WTC11 (cell line): ENCODE measurements around the gene GAL. TPM values are rescaled to one million over a fixed set of nuclear protein-coding genes. Genes with fewer than 3 reads are reported as not detected.

Experiments used
- ATAC-seq: fragments of 200-7000 bp; cut with Tn5 transposase; 2 replicates; pipeline ENCODE4 v1.10.0; 2021; ENCODE audit warnings: mild to moderate bottlenecking, moderate library complexity
- CTCF ChIA-PET: fragments of 300-600 bp; sonication (Branson Sonifier 250); formaldehyde crosslinking; loops from one replicate; lab custom pipeline; 2021; ENCODE audit warnings: antibody characterized with exemption; lab: Charles Lee
- POLR2A ChIA-PET: fragments of 350-600 bp; sonication (Branson Sonifier 250); formaldehyde crosslinking; loops from one replicate; lab custom pipeline; 2021; ENCODE audit warnings: antibody characterized with exemption; lab: Charles Lee
- DNase-seq: peaks from one replicate; pipeline ENCODE4 v3.0.0; 2021; ENCODE audit warnings: low spot score
- H3K27ac Mint-ChIP-seq: 2 replicates; pipeline ENCODE4 v1.8.0; 2021; ENCODE audit warnings: mixed read lengths
- H3K27me3 Mint-ChIP-seq: 2 replicates; pipeline ENCODE4 v1.8.0; 2021; ENCODE audit warnings: low read depth, mild to moderate bottlenecking, moderate library complexity, mixed read lengths
- H3K36me3 Mint-ChIP-seq: 2 replicates; pipeline ENCODE4 v1.8.0; 2021; ENCODE audit warnings: mixed read lengths
- H3K4me1 Mint-ChIP-seq: 2 replicates; pipeline ENCODE4 v1.8.0; 2022; ENCODE audit warnings: mixed read lengths
- H3K4me3 Mint-ChIP-seq: 2 replicates; pipeline ENCODE4 v1.8.0; 2021; ENCODE audit warnings: mild to moderate bottlenecking, moderate library complexity, mixed read lengths
- H3K9me3 Mint-ChIP-seq: 2 replicates; pipeline ENCODE4 v1.8.0; 2021; ENCODE audit warnings: mixed read lengths
- AFF4 ChIP-seq: sonication (generic); formaldehyde crosslinking; IDR thresholded peaks from 2 replicates; pipeline ENCODE4 v1.8.1; 2023; ENCODE audit warnings: mild to moderate bottlenecking, missing genetic modification reagents, borderline replicate concordance
- ATF1 ChIP-seq: sonication (generic); formaldehyde crosslinking; IDR thresholded peaks from 2 replicates; pipeline ENCODE4 v1.8.1; 2023; ENCODE audit warnings: mild to moderate bottlenecking, moderate library complexity, missing genetic modification reagents
- CDX4 ChIP-seq: fragments of 250-450 bp; sonication (Bioruptor Pico); IDR thresholded peaks from 2 replicates; pipeline ENCODE4 v1.9.0; 2021; ENCODE audit warnings: moderate library complexity, mild to moderate bottlenecking, inconsistent platforms, borderline replicate concordance
- E2F1 ChIP-seq: sonication (generic); formaldehyde crosslinking; IDR thresholded peaks from 2 replicates; pipeline ENCODE4 v1.8.0; 2022; ENCODE audit warnings: mild to moderate bottlenecking, missing genetic modification reagents
- EMX1 ChIP-seq: fragments of 250-450 bp; sonication (Bioruptor Pico); IDR thresholded peaks from 2 replicates; pipeline ENCODE4 v1.8.0; 2021; ENCODE audit warnings: mild to moderate bottlenecking
- JAZF1 ChIP-seq: fragments of 250-450 bp; sonication (Bioruptor Pico); IDR thresholded peaks from 2 replicates; pipeline ENCODE4 v1.9.0; 2021; ENCODE audit warnings: moderate library complexity, mild to moderate bottlenecking, inconsistent platforms
- NR2C2 ChIP-seq: sonication (generic); formaldehyde crosslinking; IDR thresholded peaks from 2 replicates; pipeline ENCODE4 v1.8.0; 2022; ENCODE audit warnings: mild to moderate bottlenecking, missing genetic modification reagents
- SMAD3 ChIP-seq: sonication (generic); formaldehyde crosslinking; IDR thresholded peaks from 2 replicates; pipeline ENCODE4 v1.8.0; 2022; ENCODE audit warnings: missing genetic modification reagents, mild to moderate bottlenecking, borderline replicate concordance
- USF2 ChIP-seq: sonication (generic); formaldehyde crosslinking; IDR thresholded peaks from 2 replicates; pipeline ENCODE4 v1.8.1; 2023; ENCODE audit warnings: mild to moderate bottlenecking, missing genetic modification reagents, moderate library complexity
- ZNF138 ChIP-seq: sonication (generic); formaldehyde crosslinking; conservative IDR thresholded peaks from 2 replicates; pipeline ENCODE4 v1.8.1; 2022; ENCODE audit warnings: mild to moderate bottlenecking, moderate library complexity, missing genetic modification reagents
- ZNF281 ChIP-seq: sonication (generic); formaldehyde crosslinking; IDR thresholded peaks from 2 replicates; pipeline ENCODE4 v1.8.0; 2023; ENCODE audit warnings: mild to moderate bottlenecking, missing genetic modification reagents
- ZNF317 ChIP-seq: sonication (generic); formaldehyde crosslinking; IDR thresholded peaks from 2 replicates; pipeline ENCODE4 v1.8.1; 2023; ENCODE audit warnings: low read depth, mild to moderate bottlenecking, moderate library complexity, missing genetic modification reagents, borderline replicate concordance
- ZNF416 ChIP-seq: fragments of 250-450 bp; sonication (Bioruptor Pico); IDR thresholded peaks from 2 replicates; pipeline ENCODE4 v1.9.0; 2021; ENCODE audit warnings: mild to moderate bottlenecking, inconsistent platforms
- ZNF532 ChIP-seq: fragments of 250-450 bp; sonication (Bioruptor Pico); IDR thresholded peaks from 2 replicates; pipeline ENCODE4 v1.9.0; 2021; ENCODE audit warnings: mild to moderate bottlenecking, borderline replicate concordance
- ZSCAN18 ChIP-seq: fragments of 250-450 bp; sonication (Bioruptor Pico); IDR thresholded peaks from 2 replicates; pipeline ENCODE4 v2.1.2; 2022; ENCODE audit warnings: mild to moderate bottlenecking, moderate library complexity
- total RNA-seq: library from RNA; stranded (reverse); gene quantifications from 3 replicates; pipeline ENCODE4 v1.2.3, GENCODE V29; 2021

The GAL gene
- total RNA-seq, 1 experiment from 2014 or later, result 102 TPM

- TF ChIP-seq NR2C2 (CRISPR knock-in tag) (no peak), SMAD3 (no peak), JAZF1 (CRISPR knock-in tag) (no peak), ZNF416 (CRISPR knock-in tag) (no peak), EMX1 (CRISPR knock-in tag) (no peak), ZNF532 (CRISPR knock-in tag) (no peak), ATF1 (no peak), AFF4 (CRISPR knock-in tag) (no peak), CDX4 (CRISPR knock-in tag) (no peak), ZNF317 (CRISPR knock-in tag) (no peak), ZSCAN18 (no peak)
- CTCF ChIA-PET, result interaction anchor here (0.5 to 1.1 kb wide), 2 partner anchors 110 to 337 kb away, joined by 3 read pairs; no protein-coding TSS in a partner anchor
- DNase-seq (no peak), ATAC-seq (no peak)
- Mint-ChIP-seq H3K27me3 (peaks cover 34% of the 10 kb centered on the region), H3K27ac (no peak overlapping the region; the same call in 1 of the 2 replicates), H3K9me3 (no peaks in the 10 kb centered on the region), H3K36me3 (peaks cover 29% of the 10 kb centered on the region), H3K4me3 (no peak overlapping the region), H3K4me1 (peaks cover 40% of the 10 kb centered on the region)
- POLR2A ChIA-PET, result interaction anchor here (0.7 kb wide), 1 partner anchor 48 kb away, joined by 3 read pairs; no protein-coding TSS in a partner anchor
Measured at GRCh38 chr11:68687986-68688385, 3.6 kb downstream of the GAL start.

- ChIA-PET CTCF (interaction anchor here (1.1 kb wide), 1 partner anchor 109 kb away, joined by 3 read pairs; no protein-coding TSS in a partner anchor), POLR2A (no interaction called here)
- no peak for DNase-seq
- no peak for ATAC-seq
- Mint-ChIP-seq H3K27ac (no peak overlapping the region), H3K9me3 (no peaks in the 10 kb centered on the region), H3K27me3 (peaks cover 25% of the 10 kb centered on the region), H3K4me1 (peaks cover 49% of the 10 kb centered on the region), H3K36me3 (peaks cover 29% of the 10 kb centered on the region), H3K4me3 (no peak overlapping the region)
- TF ChIP-seq ZNF138 (CRISPR knock-in tag), result no peak
- no peak for TF ChIP-seq USF2 (CRISPR knock-in tag)
- TF ChIP-seq E2F1 (CRISPR knock-in tag), result no peak
- no peak for TF ChIP-seq ZNF281 (CRISPR knock-in tag)
Measured at GRCh38 chr11:68688881-68689280, 4.5 kb downstream of the GAL start.
